ENCODE measurements around the gene GLCCI1.
A peak's percentile ranks its signal among the peaks of the same experiment; 100 is the strongest.
"Not testable (repeated sequence)": the region's sequence is repeated elsewhere in the genome, so short reads cannot be mapped to it uniquely, and the experiment has no call there.

GLCCI1 gene

GRCh38 chr7:8078418-8078817 lies 109.8 kb downstream of the GLCCI1 start:
- DNase-seq (ENCODE audit: extremely low spot score, insufficient read length, low read depth) (no peak), FAIRE-seq (no peak)

- FAIRE-seq (peak; percentile 29), DNase-seq (ENCODE audit: extremely low spot score, insufficient read length, low read depth) (no peak)
Observed at GRCh38 chr7:8082762-8083161, 114.2 kb downstream of the GLCCI1 start.

GRCh38 chr7:8084836-8085235 lies 116.2 kb downstream of the GLCCI1 start:
- FAIRE-seq = no peak

GRCh38 chr7:8085420-8085819 lies 116.8 kb downstream of the GLCCI1 start:
- DNase-seq (ENCODE audit: extremely low spot score, insufficient read length, low read depth) (no peak), FAIRE-seq (no peak)

More at GRCh38 chr7:8084836-8085235, 116.2 kb downstream of the GLCCI1 start:
- DNase-seq (ENCODE audit: extremely low spot score, insufficient read length, low read depth) = no peak

- FAIRE-seq (no peak), DNase-seq (ENCODE audit: extremely low spot score, insufficient read length, low read depth) (no peak)
Observed at GRCh38 chr7:8086239-8086638, 117.6 kb downstream of the GLCCI1 start.

GRCh38 chr7:8089036-8089780 lies 120.6 kb downstream of the GLCCI1 start:
- FAIRE-seq = no peak

GRCh38 chr7:8092140-8092539 lies 123.5 kb downstream of the GLCCI1 start:
- FAIRE-seq (no peak), DNase-seq (ENCODE audit: extremely low spot score, insufficient read length, low read depth) (no peak)

More at GRCh38 chr7:8089036-8089780, 120.6 kb downstream of the GLCCI1 start:
- DNase-seq (ENCODE audit: extremely low spot score, insufficient read length, low read depth) = no peak

- DNase-seq (ENCODE audit: extremely low spot score, insufficient read length, low read depth) = no peak
- no peak for FAIRE-seq
Observed at GRCh38 chr7:8094164-8095140, 125.9 kb downstream of the GLCCI1 start.

- not testable (repeated sequence) for FAIRE-seq; DNase-seq (ENCODE audit: extremely low spot score, insufficient read length, low read depth)
Observed at GRCh38 chr7:8101292-8101691, 132.7 kb downstream of the GLCCI1 start.

GRCh38 chr7:8103282-8103681 lies 134.7 kb downstream of the GLCCI1 start:
- DNase-seq (ENCODE audit: extremely low spot score, insufficient read length, low read depth) = no peak
- FAIRE-seq = no peak

GRCh38 chr7:8105449-8106095 lies 137.0 kb downstream of the GLCCI1 start:
- FAIRE-seq = peak; percentile 31

GRCh38 chr7:8109196-8110022 lies 140.8 kb downstream of the GLCCI1 start:
- FAIRE-seq (no peak), DNase-seq (ENCODE audit: extremely low spot score, insufficient read length, low read depth) (no peak)

More at GRCh38 chr7:8105449-8106095, 137.0 kb downstream of the GLCCI1 start:
- DNase-seq (ENCODE audit: extremely low spot score, insufficient read length, low read depth) = no peak

- no peak for DNase-seq (ENCODE audit: extremely low spot score, insufficient read length, low read depth)
- no peak for FAIRE-seq
Observed at GRCh38 chr7:8111282-8111960, 142.8 kb downstream of the GLCCI1 start.

GRCh38 chr7:8112685-8113084 lies 144.1 kb downstream of the GLCCI1 start:
- FAIRE-seq (no peak), DNase-seq (ENCODE audit: extremely low spot score, insufficient read length, low read depth) (no peak)

GRCh38 chr7:8113184-8113583 lies 144.6 kb downstream of the GLCCI1 start:
- DNase-seq (ENCODE audit: extremely low spot score, insufficient read length, low read depth) = no peak
- FAIRE-seq = no peak

GRCh38 chr7:8114175-8114574 lies 145.6 kb downstream of the GLCCI1 start:
- DNase-seq (ENCODE audit: extremely low spot score, insufficient read length, low read depth) (no peak), FAIRE-seq (peak; percentile 96)

GRCh38 chr7:8115547-8116402 lies 147.2 kb downstream of the GLCCI1 start:
- peak; percentile 99 for FAIRE-seq
- peak; percentile 56 for DNase-seq (ENCODE audit: extremely low spot score, insufficient read length, low read depth)

GRCh38 chr7:8117195-8117594 lies 148.6 kb downstream of the GLCCI1 start:
- no peak for DNase-seq (ENCODE audit: extremely low spot score, insufficient read length, low read depth)
- peak; percentile 51 for FAIRE-seq
